PFSK-1 (cell line): Measurements from ENCODE around the gene SCAF1.

ENCODE experiments used
- FOXP2 ChIP-seq: optimal IDR thresholded peaks from 2 replicates; pipeline ENCODE3; 2011; ENCODE audit warnings: borderline replicate concordance, control low read depth, inconsistent platforms; ENCODE audit not compliant: insufficient read depth; ENCODE audit errors: extremely low read length, extremely low read depth
- POLR2AphosphoS5 ChIP-seq: IDR thresholded peaks from 2 replicates; pipeline ENCODE4 v1.6.1; 2012; ENCODE audit warnings: low read depth, mild to moderate bottlenecking, control low read depth, low read length, moderate library complexity
- SIN3A ChIP-seq: IDR thresholded peaks from 2 replicates; pipeline ENCODE4 v1.6.1; 2012; ENCODE audit warnings: mild to moderate bottlenecking, low read length, moderate library complexity, borderline replicate concordance; ENCODE audit not compliant: insufficient read depth
- TAF1 ChIP-seq: IDR thresholded peaks from 2 replicates; pipeline ENCODE4 v1.6.1; 2012; ENCODE audit warnings: low read length, control low read depth, borderline replicate concordance; ENCODE audit not compliant: insufficient read depth
- TF ChIP-seq, protein P1 (sequence below), 2 experiments: IDR thresholded peaks; 2 replicates each; pipeline versions ENCODE4 v1.6.1 to v1.8.0; 2011 to 2012; ENCODE audit warnings: low read depth in 2 of 2, low read length in 2 of 2, control low read depth in 1 of 2, inconsistent platforms in 1 of 2, mild to moderate bottlenecking in 1 of 2, moderate library complexity in 1 of 2; ENCODE audit not compliant: insufficient read depth in 1 of 2

SCAF1 gene

DNA sequence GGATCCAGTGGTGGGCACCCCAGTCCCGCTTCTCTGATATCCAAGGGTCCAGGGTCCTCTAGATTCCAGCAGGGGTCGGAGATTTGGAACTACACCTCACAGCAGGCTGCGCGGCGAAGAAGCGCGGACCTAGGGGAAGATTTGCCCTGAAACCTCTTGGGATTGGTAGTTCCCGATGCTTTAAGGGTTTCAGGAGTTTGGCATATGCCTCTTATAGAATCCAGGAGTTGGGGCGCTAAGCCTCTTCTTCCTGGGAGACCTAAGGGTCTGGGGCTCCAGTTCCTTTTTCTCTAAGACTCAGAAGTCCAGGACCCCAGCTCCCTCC, 24.1 kb downstream of the SCAF1 start:
- TF ChIP-seq FOXP2 (no peak), TAF1 (no peak), POLR2AphosphoS5 (no peak), SIN3A (no peak)
- TF ChIP-seq, protein P1, sequence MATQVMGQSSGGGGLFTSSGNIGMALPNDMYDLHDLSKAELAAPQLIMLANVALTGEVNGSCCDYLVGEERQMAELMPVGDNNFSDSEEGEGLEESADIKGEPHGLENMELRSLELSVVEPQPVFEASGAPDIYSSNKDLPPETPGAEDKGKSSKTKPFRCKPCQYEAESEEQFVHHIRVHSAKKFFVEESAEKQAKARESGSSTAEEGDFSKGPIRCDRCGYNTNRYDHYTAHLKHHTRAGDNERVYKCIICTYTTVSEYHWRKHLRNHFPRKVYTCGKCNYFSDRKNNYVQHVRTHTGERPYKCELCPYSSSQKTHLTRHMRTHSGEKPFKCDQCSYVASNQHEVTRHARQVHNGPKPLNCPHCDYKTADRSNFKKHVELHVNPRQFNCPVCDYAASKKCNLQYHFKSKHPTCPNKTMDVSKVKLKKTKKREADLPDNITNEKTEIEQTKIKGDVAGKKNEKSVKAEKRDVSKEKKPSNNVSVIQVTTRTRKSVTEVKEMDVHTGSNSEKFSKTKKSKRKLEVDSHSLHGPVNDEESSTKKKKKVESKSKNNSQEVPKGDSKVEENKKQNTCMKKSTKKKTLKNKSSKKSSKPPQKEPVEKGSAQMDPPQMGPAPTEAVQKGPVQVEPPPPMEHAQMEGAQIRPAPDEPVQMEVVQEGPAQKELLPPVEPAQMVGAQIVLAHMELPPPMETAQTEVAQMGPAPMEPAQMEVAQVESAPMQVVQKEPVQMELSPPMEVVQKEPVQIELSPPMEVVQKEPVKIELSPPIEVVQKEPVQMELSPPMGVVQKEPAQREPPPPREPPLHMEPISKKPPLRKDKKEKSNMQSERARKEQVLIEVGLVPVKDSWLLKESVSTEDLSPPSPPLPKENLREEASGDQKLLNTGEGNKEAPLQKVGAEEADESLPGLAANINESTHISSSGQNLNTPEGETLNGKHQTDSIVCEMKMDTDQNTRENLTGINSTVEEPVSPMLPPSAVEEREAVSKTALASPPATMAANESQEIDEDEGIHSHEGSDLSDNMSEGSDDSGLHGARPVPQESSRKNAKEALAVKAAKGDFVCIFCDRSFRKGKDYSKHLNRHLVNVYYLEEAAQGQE (IDR thresholded peaks at IDR 0.05; ENCODE audit: insufficient read depth in 1 of 2, low read depth in 2 of 2, low read length in 2 of 2), result no peak

DNA sequence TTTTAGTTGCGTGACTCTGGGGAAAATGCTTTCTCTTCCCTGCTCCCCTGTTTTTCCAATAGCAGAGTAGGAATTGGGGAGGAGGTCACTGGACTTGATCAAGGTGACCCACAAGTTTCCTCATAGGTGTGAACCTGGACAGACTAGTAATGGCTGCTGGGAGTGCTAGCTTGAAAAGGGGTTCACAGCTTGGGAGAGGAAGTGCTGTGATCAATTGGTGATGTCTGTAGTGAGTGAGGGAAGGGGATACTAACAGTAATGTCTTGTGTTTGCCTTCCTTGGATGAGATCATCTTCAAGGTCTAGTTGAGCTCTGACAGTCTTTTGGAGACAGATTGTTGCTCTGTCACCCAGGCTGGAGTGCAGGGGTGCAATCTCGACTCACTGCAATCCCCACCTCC, 25.5 kb downstream of the SCAF1 start:
- TF ChIP-seq, protein P1 (IDR thresholded peaks at IDR 0.05; ENCODE audit: insufficient read depth in 1 of 2, low read depth in 2 of 2, low read length in 2 of 2), result no peak
- TF ChIP-seq TAF1 (no peak), SIN3A (no peak), FOXP2 (no peak), POLR2AphosphoS5 (no peak)

DNA sequence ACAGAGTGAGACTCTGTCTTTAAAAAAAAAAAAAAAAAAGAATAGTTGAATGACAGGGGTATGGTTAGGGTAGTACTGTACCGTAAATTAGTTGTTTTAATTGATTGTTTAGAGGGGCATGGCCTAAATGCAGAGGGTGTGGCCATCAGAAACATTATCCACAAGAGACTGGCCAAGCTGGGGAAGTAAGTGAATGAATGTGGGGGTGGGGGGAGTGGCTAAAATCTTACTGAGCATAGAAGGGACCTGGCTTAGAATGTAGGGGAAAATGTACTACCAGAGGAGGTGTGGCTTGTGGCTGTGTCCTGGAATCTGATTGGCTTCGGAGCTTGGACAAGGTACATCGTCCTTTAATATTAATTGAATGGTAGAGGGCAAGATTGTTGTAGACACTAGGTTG, 27.5 kb downstream of the SCAF1 start:
- TF ChIP-seq SIN3A (no peak), POLR2AphosphoS5 (no peak), FOXP2 (no peak), TAF1 (no peak)
- TF ChIP-seq, protein P1 (IDR thresholded peaks at IDR 0.05; ENCODE audit: insufficient read depth in 1 of 2, low read depth in 2 of 2, low read length in 2 of 2), result no peak

DNA sequence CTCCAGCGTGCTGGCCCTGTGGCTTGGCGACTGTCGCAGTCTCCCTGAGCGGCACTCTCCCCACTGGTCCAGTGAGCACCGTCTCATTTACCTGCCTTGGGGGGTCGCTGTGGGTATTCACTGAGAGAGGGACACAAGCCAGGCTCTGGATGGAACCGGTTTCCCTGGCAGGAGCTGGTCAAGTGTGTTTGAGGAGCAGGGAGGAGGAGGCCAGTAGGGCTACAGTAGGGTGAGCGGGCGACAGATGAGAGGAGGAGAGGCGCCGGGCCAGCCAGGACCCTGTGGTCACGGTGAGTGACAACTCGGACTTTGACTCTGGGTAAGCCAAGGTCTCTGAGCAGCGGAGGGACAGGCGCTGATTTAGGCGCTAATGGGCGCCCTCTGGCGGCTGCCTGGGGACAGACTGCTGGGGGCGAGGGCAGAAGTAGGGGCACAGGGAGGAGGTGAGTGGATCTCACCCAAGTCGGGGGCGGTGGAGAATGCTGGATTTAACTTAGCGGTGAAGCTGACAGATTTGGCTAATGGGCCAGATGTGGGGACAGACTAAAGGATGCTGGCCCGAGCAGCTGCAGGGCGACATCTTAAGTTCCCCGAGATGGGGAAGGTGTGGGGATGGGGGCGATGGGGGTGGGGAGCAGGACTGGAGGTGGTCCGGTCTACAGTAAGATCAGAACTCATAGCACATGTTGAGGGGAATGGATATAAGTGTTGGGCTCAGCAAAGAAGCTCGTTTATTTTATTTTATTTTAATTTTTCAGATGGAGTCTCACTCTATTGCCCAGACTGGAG, 30.3 kb downstream of the SCAF1 start:
- TF ChIP-seq POLR2AphosphoS5 (no peak), FOXP2 (no peak), TAF1 (no peak), SIN3A (no peak)
- TF ChIP-seq, protein P1 (IDR thresholded peaks at IDR 0.05; ENCODE audit: insufficient read depth in 1 of 2, low read depth in 2 of 2, low read length in 2 of 2), result no peak
